ENCODE data around the gene ZNF611. TPM values are rescaled to one million over a fixed set of nuclear protein-coding genes. Genes with fewer than 3 reads are reported as not detected.
"Not testable (repeated sequence)": the region's sequence is repeated elsewhere in the genome, so short reads cannot be mapped to it uniquely, and the experiment has no call there.

The ZNF611 gene
- total RNA-seq, 1 experiment from 2014 or later: 25.5 TPM

- no peaks in the 10 kb centered on the region for H3K9me3 ChIP-seq (ENCODE audit: insufficient read depth, low read depth)
- no peaks in the 10 kb centered on the region for H3K79me2 ChIP-seq (ENCODE audit: low read depth)
- no peak for TF ChIP-seq EZH2 (IDR thresholded peaks at IDR 0.05; ENCODE audit: low read depth)
- no peak for TF ChIP-seq CTCF (conservative IDR thresholded peaks at IDR 0.05)
- ChIA-PET CTCF (no interaction called here), POLR2A (ENCODE audit: unreplicated experiment) (no interaction called here)
- BruUV-seq (replicated peaks): no TSS peak
- no peaks in the 10 kb centered on the region for H4K20me1 ChIP-seq (ENCODE audit: insufficient read depth)
- no peaks in the 10 kb centered on the region for H3K4me1 ChIP-seq (replicated peaks; ENCODE audit: insufficient read depth)
- no peak for DNase-seq
- no peaks in the 10 kb centered on the region for H3F3A ChIP-seq (ENCODE audit: insufficient read depth, low read depth)
- no peak overlapping the region for H3K27ac ChIP-seq
- no peak overlapping the region for H3K4me3 ChIP-seq
- H3K4me2 ChIP-seq: no peak overlapping the region
- no peaks in the 10 kb centered on the region for H3K9me2 ChIP-seq (ENCODE audit: insufficient read depth)
- no peaks in the 10 kb centered on the region for H3K36me3 ChIP-seq (ENCODE audit: low read depth)
- no peaks in the 10 kb centered on the region for H3K27me3 ChIP-seq (ENCODE audit: insufficient read depth, low read depth)
- H2AFZ ChIP-seq: no peak overlapping the region
- intact Hi-C loops (cut with micrococcal nuclease; ENCODE audit: unreplicated experiment): loop anchor here (5.0 kb wide), 1 partner anchor 502 kb away; no protein-coding TSS in a partner anchor
Observed at GRCh38 chr19:52749780-52750179, 14.9 kb upstream of the ZNF611 start.

- Histone ChIP-seq H3K36me3 (ENCODE audit: low read depth) (no peaks in the 10 kb centered on the region), H3K79me2 (ENCODE audit: low read depth) (no peaks in the 10 kb centered on the region), H3K9me2 (ENCODE audit: insufficient read depth) (no peaks in the 10 kb centered on the region), H3K27ac (no peak overlapping the region), H3K27me3 (ENCODE audit: insufficient read depth, low read depth) (no peaks in the 10 kb centered on the region), H3K4me2 (no peak overlapping the region), H2AFZ (no peak overlapping the region), H3K4me1 (replicated peaks; ENCODE audit: insufficient read depth) (no peaks in the 10 kb centered on the region), H4K20me1 (ENCODE audit: insufficient read depth) (no peaks in the 10 kb centered on the region), H3K4me3 (no peak overlapping the region), H3F3A (ENCODE audit: insufficient read depth, low read depth) (no peaks in the 10 kb centered on the region), H3K9me3 (ENCODE audit: insufficient read depth, low read depth) (no peaks in the 10 kb centered on the region)
- TF ChIP-seq CTCF (conservative IDR thresholded peaks at IDR 0.05) (peak; percentile 66), EZH2 (IDR thresholded peaks at IDR 0.05; ENCODE audit: low read depth) (no peak)
- ChIA-PET CTCF (no interaction called here), POLR2A (ENCODE audit: unreplicated experiment) (no interaction called here)
- DNase-seq: no peak
- intact Hi-C loops (cut with micrococcal nuclease; ENCODE audit: unreplicated experiment): loop anchor here (5.0 kb wide), 1 partner anchor 501 kb away; no protein-coding TSS in a partner anchor
- BruUV-seq (replicated peaks): no TSS peak
Observed at GRCh38 chr19:52748336-52748950, 13.6 kb upstream of the ZNF611 start.

GRCh38 chr19:52745919-52746318 is 11.1 kb upstream of the ZNF611 start:
- H3K79me2 ChIP-seq (ENCODE audit: low read depth); H3K4me2 ChIP-seq; H3K4me1 ChIP-seq (replicated peaks; ENCODE audit: insufficient read depth); H3K9me3 ChIP-seq (ENCODE audit: insufficient read depth, low read depth); H3K36me3 ChIP-seq (ENCODE audit: low read depth); BruUV-seq (replicated peaks); POLR2A ChIA-PET (ENCODE audit: unreplicated experiment); CTCF ChIA-PET; H3K9me2 ChIP-seq (ENCODE audit: insufficient read depth); H3K27me3 ChIP-seq (ENCODE audit: insufficient read depth, low read depth); H4K20me1 ChIP-seq (ENCODE audit: insufficient read depth); H3K4me3 ChIP-seq; H2AFZ ChIP-seq; H3K27ac ChIP-seq; H3F3A ChIP-seq (ENCODE audit: insufficient read depth, low read depth): not testable (repeated sequence)
- peak in 1 of 2 experiments; percentile 67 for DNase-seq
- intact Hi-C loops (cut with micrococcal nuclease; ENCODE audit: unreplicated experiment): loop anchor here (5.0 kb wide), 1 partner anchor 499 kb away; no protein-coding TSS in a partner anchor

GRCh38 chr19:52743091-52743490 is 8.2 kb upstream of the ZNF611 start:
- no peak overlapping the region for H3K27ac ChIP-seq
- H3K4me1 ChIP-seq (replicated peaks; ENCODE audit: insufficient read depth): no peaks in the 10 kb centered on the region
- H3F3A ChIP-seq (ENCODE audit: insufficient read depth, low read depth): no peaks in the 10 kb centered on the region
- CTCF ChIA-PET: no interaction called here
- POLR2A ChIA-PET (ENCODE audit: unreplicated experiment): interaction anchor here (0.6 kb wide), 2 partner anchors 41 to 275 kb away, joined by 3 read pairs; no protein-coding TSS in a partner anchor
- DNase-seq: no peak
- H2AFZ ChIP-seq: no peak overlapping the region
- H3K36me3 ChIP-seq (ENCODE audit: low read depth): no peaks in the 10 kb centered on the region
- H3K27me3 ChIP-seq (ENCODE audit: insufficient read depth, low read depth): no peaks in the 10 kb centered on the region
- H3K4me3 ChIP-seq: no peak overlapping the region
- H4K20me1 ChIP-seq (ENCODE audit: insufficient read depth): no peaks in the 10 kb centered on the region
- no peaks in the 10 kb centered on the region for H3K9me2 ChIP-seq (ENCODE audit: insufficient read depth)
- BruUV-seq (replicated peaks): no TSS peak
- no peak overlapping the region for H3K4me2 ChIP-seq
- H3K79me2 ChIP-seq (ENCODE audit: low read depth): no peaks in the 10 kb centered on the region
- 0 out of 2 replicates have a peak, but pooled peaks cover 8% of the 10 kb centered on the region for H3K9me3 ChIP-seq (ENCODE audit: insufficient read depth, low read depth)
- intact Hi-C loops (cut with micrococcal nuclease; ENCODE audit: unreplicated experiment): no loop called here
- no peak for TF ChIP-seq EZH2 (IDR thresholded peaks at IDR 0.05; ENCODE audit: low read depth)
- TF ChIP-seq CTCF (conservative IDR thresholded peaks at IDR 0.05): no peak
